Subcutaneous adipose tissue (tissue), 4 donors: Measurements from ENCODE around the gene GABRB1. TPM values are rescaled to one million over a fixed set of nuclear protein-coding genes. Genes with fewer than 3 reads are reported as not detected.

Source experiments
- CTCF ChIP-seq: fragments of 450-650 bp; IDR thresholded peaks from one replicate; pipeline ENCODE4 v1.5.1; 2016; ENCODE audit warnings: low read depth, mild to moderate bottlenecking, control low read depth, antibody characterized with exemption, moderate library complexity
- total RNA-seq, 4 donors: library from RNA; depleted of rRNA; stranded (reverse); fragments of >200 nt; gene quantifications; one replicate each; pipeline ENCODE4 v1.1.0, GENCODE V29; 2016

GABRB1 gene
- total RNA-seq, 4 donors from 2014 or later, result not detected

GRCh38 chr4:47390428-47391125 lies 359.2 kb downstream of the GABRB1 start:
- no peak for TF ChIP-seq CTCF

GRCh38 chr4:47391256-47391655 lies 359.9 kb downstream of the GABRB1 start:
- no peak for TF ChIP-seq CTCF

GRCh38 chr4:47406408-47406807 lies 375.0 kb downstream of the GABRB1 start:
- no peak for TF ChIP-seq CTCF

GRCh38 chr4:47410271-47410670 lies 378.9 kb downstream of the GABRB1 start:
- no peak for TF ChIP-seq CTCF

- no peak for TF ChIP-seq CTCF
These were observed 382.2 kb downstream of the GABRB1 start for GRCh38 chr4:47413521-47413920.

- TF ChIP-seq CTCF, result no peak
These were observed 384.4 kb downstream of the GABRB1 start for GRCh38 chr4:47415719-47416118.

GRCh38 chr4:47418147-47418546 lies 386.8 kb downstream of the GABRB1 start:
- TF ChIP-seq CTCF, result no peak
